ENCODE measurements around the gene ATP5F1D. TPM values are rescaled to one million over a fixed set of nuclear protein-coding genes. Genes with fewer than 3 reads are reported as not detected.

Gene ATP5F1D
- total and polyA plus RNA-seq, 2 of the 13 experiments (the other 11 are each of a cell fraction or from before 2014, with no cell fraction given), result 39.4 to 78.7 TPM

- peak; percentile 86 for TF ChIP-seq PAXIP1 (CRISPR knock-in tag; conservative IDR thresholded peaks at IDR 0.05)
- TF ChIP-seq ZNF18 (CRISPR knock-in tag; IDR thresholded peaks at IDR 0.05; ENCODE audit: insufficient replicate concordance), result peak; percentile 95
- peak; percentile 60; the same call in 1 of the 2 replicates for TF ChIP-seq GFI1 (CRISPR knock-in tag; IDR thresholded peaks at IDR 0.05; ENCODE audit: borderline replicate concordance)
- peak; percentile 29; the same call in 1 of the 2 replicates for TF ChIP-seq ZNF772 (CRISPR knock-in tag; IDR thresholded peaks at IDR 0.05)
- 0 out of 2 replicates have a peak, but pooled peaks have one; percentile 39 for TF ChIP-seq MXD3 (CRISPR knock-in tag; IDR thresholded peaks at IDR 0.05)
- peak; percentile 36; the same call in 1 of the 2 replicates for TF ChIP-seq TFAP4 (IDR thresholded peaks at IDR 0.05; ENCODE audit: borderline replicate concordance, low read depth)
- TF ChIP-seq ZNF281 (CRISPR knock-in tag; IDR thresholded peaks at IDR 0.05; ENCODE audit: borderline replicate concordance), result peak; percentile 79; the same call in 1 of the 2 replicates
- TF ChIP-seq NFKBIZ (CRISPR knock-in tag; IDR thresholded peaks at IDR 0.05), result 0 out of 2 replicates have a peak, but pooled peaks have one; percentile 11
- TF ChIP-seq NCOR1 (IDR thresholded peaks at IDR 0.05; ENCODE audit: borderline replicate concordance, low read length), result peak; percentile 5
- peak; percentile 17; the same call in 1 of the 2 replicates for TF ChIP-seq ERF (CRISPR knock-in tag; IDR thresholded peaks at IDR 0.05)
- 0 out of 2 replicates have a peak, but pooled peaks have one; percentile 49 for TF ChIP-seq NAIF1 (CRISPR knock-in tag; IDR thresholded peaks at IDR 0.05; ENCODE audit: borderline replicate concordance)
- peak; percentile 9; the same call in 1 of the 2 replicates for TF ChIP-seq IRF2 (CRISPR knock-in tag; IDR thresholded peaks at IDR 0.05)
- TF ChIP-seq HIVEP1 (CRISPR knock-in tag; IDR thresholded peaks at IDR 0.05), result 0 out of 2 replicates have a peak, but pooled peaks have one; percentile 30
- TF ChIP-seq NFE2L1 (CRISPR knock-in tag; IDR thresholded peaks at IDR 0.05; ENCODE audit: borderline replicate concordance), result 0 out of 2 replicates have a peak, but pooled peaks have one; percentile 24
- TF ChIP-seq MAX (IDR thresholded peaks at IDR 0.05), result peak; percentile 50
- peak; percentile 64 for TF ChIP-seq NR2F6 (IDR thresholded peaks at IDR 0.05)
- TF ChIP-seq NR2F6 (CRISPR knock-in tag; IDR thresholded peaks at IDR 0.05), result peak; percentile 46
Observed at GRCh38 chr19:1246265-1247087, 4.9 kb downstream of the ATP5F1D start (continued).

Measured in HepG2 (cell line).